ENCODE results near the gene FBXO31. TPM values are rescaled to one million over a fixed set of nuclear protein-coding genes. Genes with fewer than 3 reads are reported as not detected.

FBXO31 gene
- total and polyA plus RNA-seq, 2 donors (not counting 1 experiment from before 2014, with no cell fraction given), result 17.8 to 32.9 TPM

DNA sequence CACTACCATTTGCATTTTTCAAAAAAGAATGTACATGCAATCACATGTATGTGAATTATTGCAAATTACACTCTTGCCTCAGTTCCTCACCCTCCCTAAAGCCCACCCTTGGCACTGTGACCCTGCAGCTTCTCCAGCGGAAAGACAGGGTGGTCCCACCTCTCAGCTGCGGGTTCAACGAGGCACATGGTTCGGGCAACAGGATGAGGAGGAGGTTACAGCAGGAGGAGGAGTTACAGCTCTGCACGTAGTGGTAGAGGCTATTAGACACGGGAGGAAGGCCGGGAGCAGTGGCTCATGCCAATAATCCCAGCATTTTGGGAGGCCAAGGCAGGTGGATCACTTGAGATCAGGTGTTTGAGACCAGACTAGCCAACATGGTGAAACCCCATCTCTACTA, 71.6 kb downstream of the FBXO31 start:
- Histone ChIP-seq H4K20me1 (ENCODE audit: control insufficient read depth, insufficient read depth, low read length, poor library complexity, severe bottlenecking) (no peaks in the 10 kb centered on the region), H3K79me2 (ENCODE audit: control insufficient read depth, insufficient read depth, low read length) (no peaks in the 10 kb centered on the region), H2AFZ (ENCODE audit: insufficient read depth, low read depth, low read length, poor library complexity, severe bottlenecking) (no peak overlapping the region), H3K4me3 (ENCODE audit: control extremely low read depth in 1 of 5, extremely low read depth in 1 of 5, insufficient read depth in 1 of 5, low read depth in 2 of 5, low read length in 4 of 5) (no peak overlapping the region), H3K9me3 (ENCODE audit: control extremely low read depth in 1 of 3, control insufficient read depth in 2 of 3, insufficient read depth in 1 of 3, low read length in 2 of 3) (peaks cover 0 to 6% (median 0%) of the 10 kb centered on the region in 3 donors), H3K4me2 (replicated peaks; ENCODE audit: low read depth, low read length, poor library complexity, severe bottlenecking) (no peak overlapping the region), H3K27me3 (replicated peaks in 1 of 4; ENCODE audit: control extremely low read depth in 1 of 4, control insufficient read depth in 3 of 4, insufficient read depth in 4 of 4, low read length in 3 of 4) (no peaks in the 10 kb centered on the region), H3K4me1 (ENCODE audit: control insufficient read depth in 2 of 2, insufficient read depth in 2 of 2, low read length in 2 of 2) (no peaks in the 10 kb centered on the region), H3K36me3 (replicated peaks in 1 of 2; ENCODE audit: control extremely low read depth in 1 of 2, control insufficient read depth in 1 of 2, extremely low read depth in 1 of 2, insufficient read depth in 2 of 2, low read length in 1 of 2) (no peaks in the 10 kb centered on the region), H3K27ac (ENCODE audit: low read length in 2 of 2) (no peak overlapping the region), H3K9ac (ENCODE audit: low read length) (no peak overlapping the region)
- Mint-ChIP-seq H3K9me3 (ENCODE audit: insufficient read depth) (no peaks in the 10 kb centered on the region), H3K27me3 (no peaks in the 10 kb centered on the region), H3K4me1 (no peaks in the 10 kb centered on the region), H3K4me3 (no peak overlapping the region), H3K27ac (no peak overlapping the region)
- CTCF ChIA-PET, result no interaction called here
- POLR2A ChIA-PET, result no interaction called here
- ATAC-seq (ENCODE audit: low read depth) (no peak), DNase-seq (no peak)
- intact Hi-C loops (cut with micrococcal nuclease), result no loop called here
- WGBS (ENCODE audit: insufficient coverage), result 100% methylated on average over 4 of the region's 7 CpGs
- TF ChIP-seq CTCF (IDR thresholded peaks at IDR 0.05), result no peak
- no peak for TF ChIP-seq EZH2 (IDR thresholded peaks at IDR 0.05; ENCODE audit: borderline replicate concordance, insufficient read depth, low read depth, low read length, poor library complexity, severe bottlenecking)

GRCh38 chr16:87311387-87311786, 72.2 kb downstream of the FBXO31 start:
- peaks cover 0 to 6% (median 0%) of the 10 kb centered on the region in 3 donors for H3K9me3 ChIP-seq (ENCODE audit: control extremely low read depth in 1 of 3, control insufficient read depth in 2 of 3, insufficient read depth in 1 of 3, low read length in 2 of 3)
- H3K4me3 ChIP-seq (ENCODE audit: control extremely low read depth in 1 of 5, extremely low read depth in 1 of 5, insufficient read depth in 1 of 5, low read depth in 2 of 5, low read length in 4 of 5), result no peak overlapping the region
- no peaks in the 10 kb centered on the region for H3K27me3 ChIP-seq (replicated peaks in 1 of 4; ENCODE audit: control extremely low read depth in 1 of 4, control insufficient read depth in 3 of 4, insufficient read depth in 4 of 4, low read length in 3 of 4)
- Mint-ChIP-seq H3K27ac (no peak overlapping the region), H3K27me3 (no peaks in the 10 kb centered on the region), H3K9me3 (ENCODE audit: insufficient read depth) (no peaks in the 10 kb centered on the region), H3K4me3 (no peak overlapping the region), H3K4me1 (no peaks in the 10 kb centered on the region)
- no peak overlapping the region for H3K9ac ChIP-seq (ENCODE audit: low read length)
- no peaks in the 10 kb centered on the region for H3K36me3 ChIP-seq (replicated peaks in 1 of 2; ENCODE audit: control extremely low read depth in 1 of 2, control insufficient read depth in 1 of 2, extremely low read depth in 1 of 2, insufficient read depth in 2 of 2, low read length in 1 of 2)
- TF ChIP-seq EZH2 (IDR thresholded peaks at IDR 0.05; ENCODE audit: borderline replicate concordance, insufficient read depth, low read depth, low read length, poor library complexity, severe bottlenecking), result no peak
- no peak for TF ChIP-seq CTCF (IDR thresholded peaks at IDR 0.05)
- 95% methylated on average over 5 of the region's 5 CpGs for WGBS (ENCODE audit: insufficient coverage)
- ChIA-PET CTCF (no interaction called here), POLR2A (no interaction called here)
- no peak overlapping the region for H2AFZ ChIP-seq (ENCODE audit: insufficient read depth, low read depth, low read length, poor library complexity, severe bottlenecking)
- no peaks in the 10 kb centered on the region for H3K79me2 ChIP-seq (ENCODE audit: control insufficient read depth, insufficient read depth, low read length)
- ATAC-seq (ENCODE audit: low read depth) (no peak), DNase-seq (no peak)
- no peaks in the 10 kb centered on the region for H4K20me1 ChIP-seq (ENCODE audit: control insufficient read depth, insufficient read depth, low read length, poor library complexity, severe bottlenecking)
- no peak overlapping the region for H3K4me2 ChIP-seq (replicated peaks; ENCODE audit: low read depth, low read length, poor library complexity, severe bottlenecking)
- intact Hi-C loops (cut with micrococcal nuclease), result no loop called here
- no peaks in the 10 kb centered on the region for H3K4me1 ChIP-seq (ENCODE audit: control insufficient read depth in 2 of 2, insufficient read depth in 2 of 2, low read length in 2 of 2)
- H3K27ac ChIP-seq (ENCODE audit: low read length in 2 of 2), result no peak overlapping the region
